MCF 10A (cell line): ENCODE results near the gene COX8C. TPM values are rescaled to one million over a fixed set of nuclear protein-coding genes. Genes with fewer than 3 reads are reported as not detected.
A peak's percentile ranks its signal among the peaks of the same experiment; 100 is the strongest.

Source experiments
- BruUV-seq: library from RNA; stranded (reverse); fragments of 400-500 nt; replicated peaks from 2 replicates; lab custom pipeline; 2021; lab: Mats Ljungman, UMichigan
- CTCF ChIA-PET: fragments of 300-600 bp; sonication (Branson Sonifier 250); formaldehyde crosslinking; extraction: SDS; loops from one replicate; lab custom pipeline; 2021; ENCODE audit warnings: antibody characterized with exemption, inconsistent platforms; lab: Yijun Ruan, JAX
- POLR2A ChIA-PET: fragments of 300-600, 350-650 bp; sonication (Branson Sonifier 250); formaldehyde crosslinking; extraction: SDS; loops from one replicate; lab custom pipeline; 2020; ENCODE audit warnings: antibody characterized with exemption, inconsistent platforms; lab: Yijun Ruan, JAX
- DNase-seq: peaks from one replicate; pipeline ENCODE4 v3.0.0-alpha.2; 2018; ENCODE audit not compliant: unreplicated experiment
- H3K27ac Mint-ChIP-seq: one replicate; pipeline ENCODE4 v1.8.0; 2022; ENCODE audit warnings: mild to moderate bottlenecking, low read depth, mixed read lengths; ENCODE audit not compliant: unreplicated experiment
- H3K27me3 Mint-ChIP-seq: one replicate; pipeline ENCODE4 v1.8.0; 2022; ENCODE audit warnings: mixed read lengths; ENCODE audit not compliant: insufficient read depth, unreplicated experiment
- H3K36me3 Mint-ChIP-seq: one replicate; pipeline ENCODE4 v1.8.0; 2022; ENCODE audit warnings: mild to moderate bottlenecking, moderate library complexity, mixed read lengths; ENCODE audit not compliant: insufficient read depth, unreplicated experiment
- H3K4me1 Mint-ChIP-seq: one replicate; pipeline ENCODE4 v1.8.0; 2022; ENCODE audit warnings: mixed read lengths; ENCODE audit not compliant: insufficient read depth, unreplicated experiment
- H3K4me3 Mint-ChIP-seq: one replicate; pipeline ENCODE4 v1.8.0; 2022; ENCODE audit warnings: mild to moderate bottlenecking, moderate library complexity, mixed read lengths; ENCODE audit not compliant: unreplicated experiment
- H3K9me3 Mint-ChIP-seq: one replicate; pipeline ENCODE4 v1.8.0; 2022; ENCODE audit warnings: mixed read lengths; ENCODE audit not compliant: unreplicated experiment
- intact Hi-C: fragments of 100-400 bp; cut with micrococcal nuclease; formaldehyde crosslinking; loops from 2 replicates; pipeline ENCODE4 v1.14.1; 2022
- total RNA-seq: library from RNA; stranded (reverse); gene quantifications from 2 replicates; pipeline ENCODE4 v1.2.3, GENCODE V29; 2022
- TF ChIP-seq, protein P1 (sequence below): fragments of 200-600 bp; IDR thresholded peaks from one replicate; pipeline ENCODE4 v1.8.0; 2022; ENCODE audit warnings: antibody characterized with exemption, mild to moderate bottlenecking; ENCODE audit not compliant: unreplicated experiment

The COX8C gene
- total RNA-seq, 1 experiment from 2014 or later = not detected

DNA sequence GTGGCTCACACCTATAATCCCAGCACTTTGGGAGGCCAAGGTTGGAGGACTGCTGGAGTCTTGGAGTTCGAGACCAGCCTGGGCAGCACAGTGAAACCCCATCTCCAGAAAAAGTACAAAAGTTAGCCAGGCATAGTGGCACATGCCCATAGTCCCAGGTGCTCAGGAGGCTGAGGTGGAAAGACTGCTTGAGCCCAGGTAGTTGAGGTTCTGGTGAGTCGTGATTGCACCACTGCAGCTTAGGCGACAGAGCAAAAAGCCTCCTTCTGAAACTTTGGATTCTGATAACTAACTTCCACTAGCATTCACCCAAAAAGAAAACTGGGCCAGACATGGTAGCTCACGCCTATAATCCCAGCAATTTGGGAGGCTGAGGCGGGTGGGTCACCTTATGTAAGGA, 20.8 kb upstream of the COX8C start:
- CTCF ChIA-PET = no interaction called here
- H3K9me3 Mint-ChIP-seq = no peaks in the 10 kb centered on the region
- TF ChIP-seq, protein P1, sequence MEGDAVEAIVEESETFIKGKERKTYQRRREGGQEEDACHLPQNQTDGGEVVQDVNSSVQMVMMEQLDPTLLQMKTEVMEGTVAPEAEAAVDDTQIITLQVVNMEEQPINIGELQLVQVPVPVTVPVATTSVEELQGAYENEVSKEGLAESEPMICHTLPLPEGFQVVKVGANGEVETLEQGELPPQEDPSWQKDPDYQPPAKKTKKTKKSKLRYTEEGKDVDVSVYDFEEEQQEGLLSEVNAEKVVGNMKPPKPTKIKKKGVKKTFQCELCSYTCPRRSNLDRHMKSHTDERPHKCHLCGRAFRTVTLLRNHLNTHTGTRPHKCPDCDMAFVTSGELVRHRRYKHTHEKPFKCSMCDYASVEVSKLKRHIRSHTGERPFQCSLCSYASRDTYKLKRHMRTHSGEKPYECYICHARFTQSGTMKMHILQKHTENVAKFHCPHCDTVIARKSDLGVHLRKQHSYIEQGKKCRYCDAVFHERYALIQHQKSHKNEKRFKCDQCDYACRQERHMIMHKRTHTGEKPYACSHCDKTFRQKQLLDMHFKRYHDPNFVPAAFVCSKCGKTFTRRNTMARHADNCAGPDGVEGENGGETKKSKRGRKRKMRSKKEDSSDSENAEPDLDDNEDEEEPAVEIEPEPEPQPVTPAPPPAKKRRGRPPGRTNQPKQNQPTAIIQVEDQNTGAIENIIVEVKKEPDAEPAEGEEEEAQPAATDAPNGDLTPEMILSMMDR = no peak
- H3K4me3 Mint-ChIP-seq = no peak overlapping the region
- no peak overlapping the region for H3K27ac Mint-ChIP-seq
- no TSS peak for BruUV-seq
- H3K36me3 Mint-ChIP-seq = peaks cover 40% of the 10 kb centered on the region
- POLR2A ChIA-PET = no interaction called here
- H3K4me1 Mint-ChIP-seq = peaks cover 35% of the 10 kb centered on the region
- H3K27me3 Mint-ChIP-seq = no peaks in the 10 kb centered on the region
- no peak for DNase-seq
- intact Hi-C loops = no loop called here

DNA sequence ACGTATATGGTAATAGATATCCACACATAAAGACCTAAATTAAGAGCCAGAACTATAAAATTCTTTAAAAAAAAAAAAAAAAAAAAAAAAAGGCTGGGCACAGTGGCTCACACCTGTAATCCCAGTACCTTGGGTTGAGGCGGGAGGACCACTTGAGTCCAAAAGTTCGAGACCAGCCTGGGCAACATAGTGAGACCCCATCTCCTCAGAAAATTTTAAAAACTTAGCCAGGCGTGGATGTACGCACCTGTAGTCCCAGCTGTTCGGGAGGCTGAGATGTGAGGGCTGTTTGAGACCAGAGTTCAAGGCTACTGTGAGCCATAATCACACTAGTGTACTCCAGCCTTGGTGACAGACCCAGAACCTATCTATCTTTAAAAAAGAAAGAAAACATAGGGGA, 18.4 kb upstream of the COX8C start:
- no peak for DNase-seq
- CTCF ChIA-PET = no interaction called here
- no peak overlapping the region for H3K27ac Mint-ChIP-seq
- TF ChIP-seq, protein P1 = no peak
- H3K4me3 Mint-ChIP-seq = no peak overlapping the region
- no peaks in the 10 kb centered on the region for H3K27me3 Mint-ChIP-seq
- no peaks in the 10 kb centered on the region for H3K9me3 Mint-ChIP-seq
- peaks cover 30% of the 10 kb centered on the region for H3K4me1 Mint-ChIP-seq
- H3K36me3 Mint-ChIP-seq = peaks cover 31% of the 10 kb centered on the region
- intact Hi-C loops = no loop called here
- no TSS peak for BruUV-seq
- POLR2A ChIA-PET = interaction anchor here (1.1 to 1.3 kb wide), 2 partner anchors 11 to 122 kb away, joined by 3 to 5 read pairs; partner anchors contain the start of genes GON7 and UBR7

DNA sequence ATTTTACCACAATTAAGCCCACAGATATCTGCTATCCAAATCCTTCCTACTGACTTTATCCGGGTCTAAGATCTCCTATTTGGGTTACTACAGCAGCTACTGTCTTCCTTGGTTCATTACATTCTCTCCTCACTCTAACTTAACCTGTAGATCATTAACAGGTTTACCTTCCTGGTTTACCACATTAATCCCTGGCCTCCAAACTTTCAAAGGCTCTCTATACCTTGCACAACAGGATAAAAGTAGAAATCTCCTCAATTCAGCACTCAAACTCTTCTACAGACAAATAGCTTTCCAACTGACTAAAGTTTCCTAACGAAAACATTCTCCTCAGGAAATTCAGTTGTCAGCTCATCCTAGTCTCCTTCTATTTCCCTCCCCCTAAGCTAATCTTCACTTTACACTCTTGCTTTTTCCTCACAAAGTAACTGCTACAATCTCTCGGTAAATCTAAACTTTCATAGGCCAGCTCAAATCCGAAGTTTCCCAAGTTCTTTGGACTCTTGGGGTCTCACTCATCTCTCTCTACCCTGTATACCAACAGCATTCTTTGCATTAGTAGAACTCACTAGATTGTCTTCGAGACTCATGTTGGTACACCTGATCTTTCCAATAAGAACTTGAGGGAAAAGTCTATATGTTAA, 16.9 kb upstream of the COX8C start:
- Mint-ChIP-seq H3K27me3 (no peaks in the 10 kb centered on the region), H3K4me3 (peak overlapping the region; percentile 92), H3K27ac (peak overlapping the region; percentile 71), H3K9me3 (no peaks in the 10 kb centered on the region), H3K4me1 (peaks cover 28% of the 10 kb centered on the region), H3K36me3 (peaks cover 17% of the 10 kb centered on the region)
- ChIA-PET CTCF (no interaction called here), POLR2A (interaction anchor here (0.7 to 3.6 kb wide), 7 partner anchors 9 to 234 kb away, joined by 3 to 33 read pairs (median 5); partner anchors contain the start of genes GON7 and UBR7)
- DNase-seq = no peak
- BruUV-seq = no TSS peak
- TF ChIP-seq, protein P1 = no peak
- intact Hi-C loops = loop anchor here (2.0 kb wide), 1 partner anchor 89 kb away; no protein-coding TSS in a partner anchor

DNA sequence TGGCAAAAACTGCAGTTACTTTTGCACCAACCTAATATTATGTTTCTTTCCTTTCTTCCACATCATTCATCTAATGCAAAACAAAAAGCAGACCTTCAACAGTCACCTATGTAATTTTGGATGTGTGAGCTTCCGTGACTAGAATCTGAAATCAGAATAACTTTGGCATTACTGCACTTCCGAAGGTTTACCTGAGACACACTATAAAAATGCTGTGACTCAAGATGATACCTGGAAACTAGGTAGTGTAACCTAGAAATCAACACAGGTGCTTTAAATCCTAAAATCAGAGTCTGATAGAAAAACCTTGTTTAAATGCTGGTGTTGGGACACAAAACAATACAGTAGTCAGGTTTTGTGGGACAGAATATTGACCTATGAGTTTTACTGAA, 16.4 kb upstream of the COX8C start:
- Mint-ChIP-seq H3K27ac (peak overlapping the region; percentile 71), H3K9me3 (no peaks in the 10 kb centered on the region), H3K4me3 (peak overlapping the region; percentile 92), H3K36me3 (peaks cover 13% of the 10 kb centered on the region), H3K4me1 (peaks cover 28% of the 10 kb centered on the region), H3K27me3 (no peaks in the 10 kb centered on the region)
- intact Hi-C loops = loop anchor here (2.0 kb wide), 1 partner anchor 90 kb away; no protein-coding TSS in a partner anchor
- TF ChIP-seq, protein P1 = no peak
- ChIA-PET POLR2A (interaction anchor here (0.7 to 3.6 kb wide), 6 partner anchors 9 to 540 kb away, joined by 3 to 33 read pairs (median 5); no protein-coding TSS in a partner anchor), CTCF (interaction anchor here (0.7 kb wide), 1 partner anchor 11 kb away, joined by 3 read pairs; no protein-coding TSS in a partner anchor)
- TSS peak; percentile 20 for BruUV-seq
- DNase-seq = no peak
